ENCODE data around the gene IL1RN.

Gene IL1RN

GRCh38 chr2:113129519-113130078 is 2.2 kb downstream of the IL1RN start:
- DNase-seq: no peak

GRCh38 chr2:113131352-113132185 is 4.2 kb downstream of the IL1RN start:
- DNase-seq: no peak

- no peak for DNase-seq
Observed at GRCh38 chr2:113132414-113133021, 5.1 kb downstream of the IL1RN start.

- DNase-seq: no peak
Observed at GRCh38 chr2:113133704-113134598, 6.6 kb downstream of the IL1RN start.

- DNase-seq: no peak
Observed at GRCh38 chr2:113134717-113135116, 7.3 kb downstream of the IL1RN start.

GRCh38 chr2:113135317-113135716 is 7.9 kb downstream of the IL1RN start:
- no peak for DNase-seq

- DNase-seq: peak; percentile 27
Observed at GRCh38 chr2:113136828-113137775, 9.7 kb downstream of the IL1RN start.

- DNase-seq: no peak
Observed at GRCh38 chr2:113137827-113138226, 10.4 kb downstream of the IL1RN start.

- peak; percentile 76 for DNase-seq
Observed at GRCh38 chr2:113138428-113139322, 11.3 kb downstream of the IL1RN start.

- DNase-seq: no peak
Observed at GRCh38 chr2:113141451-113141850, 14.1 kb downstream of the IL1RN start.

GRCh38 chr2:113142290-113142689 is 14.9 kb downstream of the IL1RN start:
- no peak for DNase-seq

- no peak for DNase-seq
Observed at GRCh38 chr2:113144259-113144658, 16.9 kb downstream of the IL1RN start.

- no peak for DNase-seq
Observed at GRCh38 chr2:113148606-113149552, 21.5 kb downstream of the IL1RN start.

GRCh38 chr2:113149553-113150257 is 22.3 kb downstream of the IL1RN start:
- no peak for DNase-seq

- DNase-seq: no peak
Observed at GRCh38 chr2:113150258-113150601, 22.8 kb downstream of the IL1RN start.

GRCh38 chr2:113155331-113155730 is 27.9 kb downstream of the IL1RN start:
- DNase-seq: no peak

- no peak for DNase-seq
Observed at GRCh38 chr2:113156278-113157117, 29.1 kb downstream of the IL1RN start.

Data from KG1 (cell line).